GM19025 (cell line): ENCODE measurements around the gene TMPRSS11A.

Source experiments
- ATAC-seq: cut with Tn5 transposase; IDR thresholded peaks from one replicate; pipeline ENCODE4 v1.9.1; 2021; ENCODE audit warnings: mild to moderate bottlenecking, low read depth, moderate library complexity; ENCODE audit not compliant: unreplicated experiment

TMPRSS11A gene

GRCh38 chr4:67918428-67918827 lies 44.9 kb downstream of the TMPRSS11A start:
- ATAC-seq = no peak

GRCh38 chr4:67915400-67915966 lies 47.8 kb downstream of the TMPRSS11A start:
- no peak for ATAC-seq

GRCh38 chr4:67912080-67912479 lies 51.2 kb downstream of the TMPRSS11A start:
- no peak for ATAC-seq

- no peak for ATAC-seq
These were observed 51.7 kb downstream of the TMPRSS11A start for GRCh38 chr4:67911638-67912037.

GRCh38 chr4:67911141-67911540 lies 52.2 kb downstream of the TMPRSS11A start:
- no peak for ATAC-seq

- ATAC-seq = no peak
These were observed 52.7 kb downstream of the TMPRSS11A start for GRCh38 chr4:67910585-67910905.

GRCh38 chr4:67909905-67910584 lies 53.2 kb downstream of the TMPRSS11A start:
- ATAC-seq = no peak

- ATAC-seq = no peak
These were observed 55.6 kb downstream of the TMPRSS11A start for GRCh38 chr4:67907650-67908049.

GRCh38 chr4:67899096-67899495 lies 64.2 kb downstream of the TMPRSS11A start:
- ATAC-seq = no peak

GRCh38 chr4:67897686-67898085 lies 65.6 kb downstream of the TMPRSS11A start:
- ATAC-seq = no peak

- ATAC-seq = no peak
These were observed 66.8 kb downstream of the TMPRSS11A start for GRCh38 chr4:67896421-67897065.

GRCh38 chr4:67894659-67895058 lies 68.6 kb downstream of the TMPRSS11A start:
- no peak for ATAC-seq

GRCh38 chr4:67892905-67893304 lies 70.4 kb downstream of the TMPRSS11A start:
- no peak for ATAC-seq

- no peak for ATAC-seq
These were observed 71.0 kb downstream of the TMPRSS11A start for GRCh38 chr4:67892253-67892652.

- no peak for ATAC-seq
These were observed 71.6 kb downstream of the TMPRSS11A start for GRCh38 chr4:67891645-67892044.

- no peak for ATAC-seq
These were observed 77.0 kb downstream of the TMPRSS11A start for GRCh38 chr4:67886281-67886680.

- no peak for ATAC-seq
These were observed 77.5 kb downstream of the TMPRSS11A start for GRCh38 chr4:67885762-67886161.

- no peak for ATAC-seq
These were observed 78.6 kb downstream of the TMPRSS11A start for GRCh38 chr4:67884701-67885100.

GRCh38 chr4:67883902-67884301 lies 79.4 kb downstream of the TMPRSS11A start, which contains the start of gene TMPRSS11D:
TMPRSS11D (minus strand) TSS chr4:67884002; CDS start chr4:67883933, 69 bp downstream.
- ATAC-seq = no peak

GRCh38 chr4:67883458-67883857 lies 79.8 kb downstream of the TMPRSS11A start:
- no peak for ATAC-seq

- ATAC-seq = no peak
These were observed 82.3 kb downstream of the TMPRSS11A start for GRCh38 chr4:67880866-67881610.
